ENCODE measurements around the gene CDH2.

Gene CDH2

DNA sequence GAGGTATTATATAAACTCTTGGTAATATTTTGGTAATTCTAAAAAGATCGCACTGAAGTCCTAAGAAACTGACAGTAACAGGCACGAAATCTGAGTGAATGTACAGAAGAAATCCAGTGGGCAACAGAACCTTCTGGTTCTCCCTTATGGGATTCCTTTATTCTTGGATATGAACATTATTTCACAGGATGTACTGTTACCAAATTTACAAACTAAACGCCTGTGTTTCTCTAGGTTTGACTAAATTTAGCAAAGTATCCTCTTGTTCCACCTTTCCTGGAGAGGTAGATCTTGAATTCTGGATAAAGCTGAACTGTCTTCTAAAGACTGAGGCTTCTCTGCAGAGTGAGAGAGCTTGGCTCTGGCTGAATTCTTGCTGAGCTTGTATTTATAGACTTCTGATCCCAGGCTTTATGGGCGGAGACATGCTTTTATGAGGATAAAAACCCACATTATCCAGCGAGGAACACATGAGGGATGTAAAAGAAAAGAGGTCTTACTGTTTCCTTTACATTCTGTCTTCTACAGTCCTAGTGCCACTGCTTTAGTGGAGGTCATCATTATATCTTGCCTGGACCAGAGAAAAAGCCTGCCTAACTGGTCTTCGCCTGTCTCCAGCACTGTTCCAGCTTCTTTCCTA is 220.8 kb downstream of the CDH2 start:
- Mint-ChIP-seq H3K4me3 (no peak overlapping the region), H3K36me3 (ENCODE audit: low read depth) (peaks cover 63% of the 10 kb centered on the region)

DNA sequence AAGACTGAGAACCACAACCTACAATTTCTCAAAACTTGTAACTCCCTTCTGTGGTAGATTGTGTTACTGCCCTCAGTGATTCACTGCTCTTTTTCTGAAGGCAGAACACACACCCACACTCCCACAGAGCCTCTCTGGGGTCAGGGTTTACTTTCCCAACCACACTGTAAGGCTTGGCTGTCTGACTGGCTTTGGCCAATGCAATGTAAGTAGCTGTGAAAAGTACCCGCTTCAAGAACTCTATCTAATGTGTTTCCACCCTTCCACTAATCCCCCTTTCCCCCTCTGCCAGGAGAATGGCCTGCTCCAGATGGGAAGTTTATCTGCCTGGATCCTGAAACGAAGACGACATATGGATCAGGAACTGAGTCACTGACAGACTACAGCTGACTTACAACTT is 222.7 kb downstream of the CDH2 start:
- no peak overlapping the region for H3K4me3 Mint-ChIP-seq
- peaks cover 52% of the 10 kb centered on the region for H3K36me3 Mint-ChIP-seq (ENCODE audit: low read depth)
- H3K27ac Mint-ChIP-seq, result no peak overlapping the region
- H3K9me3 Mint-ChIP-seq, result no peaks in the 10 kb centered on the region
- TF ChIP-seq, protein P1, sequence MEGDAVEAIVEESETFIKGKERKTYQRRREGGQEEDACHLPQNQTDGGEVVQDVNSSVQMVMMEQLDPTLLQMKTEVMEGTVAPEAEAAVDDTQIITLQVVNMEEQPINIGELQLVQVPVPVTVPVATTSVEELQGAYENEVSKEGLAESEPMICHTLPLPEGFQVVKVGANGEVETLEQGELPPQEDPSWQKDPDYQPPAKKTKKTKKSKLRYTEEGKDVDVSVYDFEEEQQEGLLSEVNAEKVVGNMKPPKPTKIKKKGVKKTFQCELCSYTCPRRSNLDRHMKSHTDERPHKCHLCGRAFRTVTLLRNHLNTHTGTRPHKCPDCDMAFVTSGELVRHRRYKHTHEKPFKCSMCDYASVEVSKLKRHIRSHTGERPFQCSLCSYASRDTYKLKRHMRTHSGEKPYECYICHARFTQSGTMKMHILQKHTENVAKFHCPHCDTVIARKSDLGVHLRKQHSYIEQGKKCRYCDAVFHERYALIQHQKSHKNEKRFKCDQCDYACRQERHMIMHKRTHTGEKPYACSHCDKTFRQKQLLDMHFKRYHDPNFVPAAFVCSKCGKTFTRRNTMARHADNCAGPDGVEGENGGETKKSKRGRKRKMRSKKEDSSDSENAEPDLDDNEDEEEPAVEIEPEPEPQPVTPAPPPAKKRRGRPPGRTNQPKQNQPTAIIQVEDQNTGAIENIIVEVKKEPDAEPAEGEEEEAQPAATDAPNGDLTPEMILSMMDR (IDR thresholded peaks at IDR 0.05; ENCODE audit: unreplicated experiment in 3 of 3), result no peak
- H3K27me3 Mint-ChIP-seq (ENCODE audit: low read depth), result no peaks in the 10 kb centered on the region
- peaks cover 18% of the 10 kb centered on the region for H3K4me1 Mint-ChIP-seq

More for the DNA sequence above, 220.8 kb downstream of the CDH2 start:
- H3K4me1 Mint-ChIP-seq, result peaks cover 18% of the 10 kb centered on the region
- TF ChIP-seq, protein P1 (IDR thresholded peaks at IDR 0.05; ENCODE audit: unreplicated experiment in 3 of 3), result no peak
- H3K9me3 Mint-ChIP-seq, result no peaks in the 10 kb centered on the region
- no peaks in the 10 kb centered on the region for H3K27me3 Mint-ChIP-seq (ENCODE audit: low read depth)
- H3K27ac Mint-ChIP-seq, result peak overlapping the region in 1 of 3 experiments; percentile 29

DNA sequence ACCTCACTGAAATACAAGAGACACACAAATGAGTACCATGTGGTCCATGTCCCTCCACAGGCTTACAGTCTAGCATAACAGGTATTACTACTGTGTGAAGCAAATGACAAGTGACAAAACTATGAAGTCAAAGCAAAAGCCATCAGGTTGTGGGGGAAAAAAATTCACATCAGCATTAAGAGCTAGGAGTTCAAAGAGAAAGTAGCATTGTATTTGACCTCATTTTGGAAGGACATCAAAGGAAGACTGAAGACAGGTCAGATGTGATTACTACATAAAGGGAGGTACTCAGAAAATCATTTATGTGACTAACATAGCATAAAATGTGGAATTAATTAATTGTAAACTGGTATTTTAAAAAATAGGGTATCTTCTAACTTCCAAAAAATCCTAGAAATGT is 224.2 kb downstream of the CDH2 start:
- Mint-ChIP-seq H3K27ac (no peak overlapping the region), H3K9me3 (no peaks in the 10 kb centered on the region), H3K4me1 (peaks cover 18% of the 10 kb centered on the region), H3K4me3 (no peak overlapping the region), H3K27me3 (ENCODE audit: low read depth) (no peaks in the 10 kb centered on the region), H3K36me3 (ENCODE audit: low read depth) (peaks cover 45% of the 10 kb centered on the region)
- TF ChIP-seq, protein P1 (IDR thresholded peaks at IDR 0.05; ENCODE audit: unreplicated experiment in 3 of 3), result no peak

DNA sequence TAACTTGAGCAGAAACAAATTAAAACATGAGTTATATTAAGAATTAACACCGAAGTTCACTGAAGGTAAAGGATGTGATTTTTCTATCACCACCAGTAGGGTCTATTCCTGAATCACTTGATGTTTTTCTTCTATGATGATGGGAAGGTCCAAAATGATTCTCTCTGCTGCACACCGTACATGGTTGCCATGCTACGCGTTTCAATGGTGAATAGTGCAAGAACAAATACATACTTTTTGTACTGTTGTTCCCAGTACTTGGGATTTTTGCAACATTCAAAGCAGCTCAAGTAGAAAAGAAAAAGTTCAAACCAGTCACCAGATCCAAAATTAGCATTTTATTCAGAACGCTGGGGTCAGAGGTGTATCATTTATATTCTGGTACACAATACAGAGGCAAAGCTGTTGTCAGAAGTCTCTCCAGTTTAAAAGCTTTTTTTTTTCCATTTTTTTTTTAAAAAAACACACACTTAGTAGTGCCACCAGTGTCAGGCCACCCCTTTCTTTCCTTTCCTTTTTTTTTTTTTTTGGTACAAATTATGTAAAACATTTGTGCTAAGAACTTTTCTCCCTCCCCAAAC is 226.2 kb downstream of the CDH2 start:
- H3K4me3 Mint-ChIP-seq, result no peak overlapping the region
- TF ChIP-seq, protein P1 (IDR thresholded peaks at IDR 0.05; ENCODE audit: unreplicated experiment in 3 of 3), result no peak
- no peak overlapping the region for H3K27ac Mint-ChIP-seq
- peaks cover 18% of the 10 kb centered on the region for H3K4me1 Mint-ChIP-seq
- H3K9me3 Mint-ChIP-seq, result no peaks in the 10 kb centered on the region
- H3K27me3 Mint-ChIP-seq (ENCODE audit: low read depth), result no peaks in the 10 kb centered on the region
- H3K36me3 Mint-ChIP-seq (ENCODE audit: low read depth), result peaks cover 37% of the 10 kb centered on the region

DNA sequence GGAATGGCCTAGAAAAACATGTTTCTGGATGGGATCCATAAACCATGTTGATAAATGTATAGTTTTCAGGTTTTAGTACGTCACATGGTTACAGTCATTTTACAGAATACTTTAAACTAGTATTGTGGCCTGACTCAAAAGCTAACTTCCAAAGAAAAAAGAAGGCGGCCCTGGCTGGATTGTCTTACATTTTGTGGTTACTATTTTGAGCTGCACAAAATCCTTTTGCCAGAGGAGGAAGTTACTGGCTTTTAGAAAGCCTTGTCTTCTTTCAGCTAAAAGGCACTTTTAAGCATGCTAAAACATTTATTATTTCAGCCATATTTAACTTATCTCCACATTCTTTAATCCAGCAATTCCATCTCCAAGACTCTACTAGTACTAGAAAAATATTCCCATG is 227.9 kb downstream of the CDH2 start:
- Mint-ChIP-seq H3K4me3 (no peak overlapping the region), H3K27me3 (ENCODE audit: low read depth) (no peaks in the 10 kb centered on the region), H3K27ac (no peak overlapping the region), H3K36me3 (ENCODE audit: low read depth) (peaks cover 29% of the 10 kb centered on the region), H3K4me1 (peaks cover 18% of the 10 kb centered on the region), H3K9me3 (no peaks in the 10 kb centered on the region)
- TF ChIP-seq, protein P1 (IDR thresholded peaks at IDR 0.05; ENCODE audit: unreplicated experiment in 3 of 3), result no peak

DNA sequence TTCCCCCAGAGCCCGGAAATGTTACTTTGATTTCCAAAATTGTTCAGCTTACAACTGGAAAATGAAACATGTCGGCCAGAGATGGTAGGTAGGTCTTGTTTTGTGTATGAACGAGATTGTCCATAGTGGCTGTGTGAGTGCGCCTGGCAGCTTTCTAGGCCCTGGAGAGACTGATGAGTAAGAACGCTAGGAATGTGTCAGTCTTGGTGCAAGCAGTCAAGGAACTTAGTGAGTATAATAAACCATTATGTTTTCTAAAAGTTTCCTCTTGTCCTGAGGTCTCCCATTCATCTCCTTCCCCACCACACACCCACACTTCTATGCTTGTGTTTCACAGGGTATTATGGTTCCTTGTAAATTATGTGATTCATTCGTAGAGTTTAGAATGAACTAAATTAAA is 234.2 kb downstream of the CDH2 start:
- H3K27ac Mint-ChIP-seq, result no peak overlapping the region
- no peaks in the 10 kb centered on the region for H3K36me3 Mint-ChIP-seq (ENCODE audit: low read depth)
- H3K27me3 Mint-ChIP-seq (ENCODE audit: low read depth), result no peaks in the 10 kb centered on the region
- TF ChIP-seq, protein P1 (IDR thresholded peaks at IDR 0.05; ENCODE audit: unreplicated experiment in 3 of 3), result no peak
- no peaks in the 10 kb centered on the region for H3K9me3 Mint-ChIP-seq
- H3K4me1 Mint-ChIP-seq, result peaks cover 5% of the 10 kb centered on the region
- no peak overlapping the region for H3K4me3 Mint-ChIP-seq
